Activated naive CD4-positive, alpha-beta T cell treated with anti-CD3 and anti-CD28 coated beads, Interleukin-2, amount 50 U/mL, for 16 hours (primary cell): Measurements from ENCODE around the gene KCND1.
A peak's percentile ranks its signal among the peaks of the same experiment; 100 is the strongest.
"Not testable (repeated sequence)": the region's sequence is repeated elsewhere in the genome, so short reads cannot be mapped to it uniquely, and the experiment has no call there.

Experiments used
- DNase-seq: peaks from one replicate; pipeline ENCODE4 v3.0.0-alpha.2; 2020

KCND1 gene

GRCh38 chrX:48971249-48972219 lies at the start of gene KCND1:
Gene KCND1, minus strand, starts transcription at chrX:48971844. Its CDS starts 1,573 bp downstream, at chrX:48970271.
- DNase-seq, result peak; percentile 11

DNA sequence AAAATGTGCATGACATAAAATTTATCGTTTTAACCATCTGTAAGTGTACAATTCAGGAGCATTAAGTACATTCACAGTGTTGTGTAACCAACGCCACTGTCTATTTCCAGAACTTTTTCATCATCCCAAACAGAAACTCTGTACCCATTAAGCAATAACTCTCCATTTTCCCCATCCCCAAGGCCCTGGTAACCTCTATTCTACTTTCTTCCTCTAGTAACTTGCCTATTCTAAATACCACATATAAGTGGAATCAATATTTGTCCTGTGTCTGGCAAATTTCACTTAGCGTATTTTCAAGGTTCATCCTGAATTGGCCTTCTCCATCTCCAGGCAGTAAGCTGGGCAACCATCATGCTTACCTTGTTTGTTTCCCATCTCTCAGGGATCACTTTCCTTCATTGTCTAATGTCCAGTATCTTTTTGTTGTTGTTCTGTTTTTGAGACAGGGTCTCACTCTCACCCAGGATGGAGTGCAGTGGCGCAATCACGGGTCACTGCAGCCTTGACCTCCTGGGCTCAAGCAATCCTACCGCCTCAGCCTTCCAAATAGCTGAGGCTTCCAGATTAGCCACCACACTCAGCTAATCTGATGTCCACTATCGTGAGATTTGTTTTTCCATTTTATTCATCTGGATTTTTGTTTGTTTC lies 48.1 kb upstream of the KCND1 start:
- no peak for DNase-seq

DNA sequence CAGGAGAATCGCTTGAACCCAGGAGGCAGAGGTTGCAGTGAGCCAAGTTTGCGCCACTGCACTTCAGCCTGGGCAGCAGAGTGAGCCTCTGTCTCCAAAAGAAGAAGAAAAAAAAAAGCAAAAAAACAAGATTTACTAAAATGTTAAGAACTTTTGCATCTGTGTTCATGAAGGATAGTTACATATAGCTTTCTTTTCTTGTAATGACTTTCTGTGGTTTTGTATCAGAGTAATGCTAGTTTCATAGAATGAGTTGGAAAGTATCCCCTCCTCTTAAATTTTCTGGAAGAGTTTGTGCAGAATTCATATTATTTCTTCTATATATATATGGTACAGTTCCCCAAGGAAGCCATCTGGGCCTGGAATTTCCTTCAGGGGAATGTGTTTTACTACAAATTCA lies 47.4 kb upstream of the KCND1 start:
- DNase-seq, result no peak

DNA sequence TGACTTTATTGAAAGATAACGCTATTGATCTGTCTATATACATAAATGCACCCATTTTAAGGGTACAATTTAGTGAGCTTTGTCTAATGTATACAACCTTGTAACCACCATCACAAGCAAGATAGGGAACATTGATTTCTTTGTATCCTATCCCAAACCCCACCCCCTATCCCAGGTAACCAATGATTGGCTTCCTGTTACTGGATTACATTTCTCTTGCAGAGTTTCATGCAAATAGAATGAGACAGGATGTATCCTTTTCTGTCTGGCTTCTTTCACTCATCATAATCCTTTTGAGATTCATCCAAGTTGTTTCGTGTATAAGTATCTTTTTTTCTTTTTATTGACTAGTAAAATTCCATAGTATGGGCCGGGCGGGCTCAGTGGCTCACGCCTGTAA lies 32.1 kb upstream of the KCND1 start:
- DNase-seq, result no peak

- peak; percentile 74 for DNase-seq
Observed at GRCh38 chrX:49002091-49002935, 30.7 kb upstream of the KCND1 start, which contains the start of gene GRIPAP1. Gene GRIPAP1, minus strand, starts transcription at chrX:49002264. Its CDS starts 35 bp downstream, at chrX:49002229.

DNA sequence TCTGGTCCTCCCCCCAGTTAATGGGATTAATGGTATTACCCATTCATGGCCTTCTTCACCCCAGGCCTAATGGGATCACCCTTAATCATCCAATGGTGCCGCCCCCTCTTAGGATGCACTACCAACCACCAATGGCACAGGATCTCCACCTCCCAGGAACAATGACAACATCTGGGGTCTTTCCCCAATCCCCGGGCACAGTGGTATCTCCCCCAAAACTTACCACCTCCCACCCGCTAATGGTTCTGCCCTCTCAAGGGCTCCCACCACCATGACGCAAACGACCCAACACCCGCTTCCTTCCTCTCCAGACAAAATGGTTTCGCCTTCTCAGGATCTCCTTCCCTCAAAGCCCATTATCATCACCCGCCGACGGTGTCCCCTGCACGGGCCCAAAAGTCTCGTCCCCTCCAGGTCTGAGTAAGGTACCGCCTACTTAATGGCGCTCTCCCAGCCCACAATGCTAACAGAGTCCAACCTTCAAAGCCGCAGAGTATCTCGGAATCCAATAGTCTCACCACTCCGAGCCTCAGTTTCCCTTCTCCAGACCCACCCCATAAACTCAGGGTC lies 30.0 kb upstream of the KCND1 start:
- DNase-seq, result peak; percentile 31

- no peak for DNase-seq
Observed at GRCh38 chrX:49000636-49001035, 29.0 kb upstream of the KCND1 start.

DNA sequence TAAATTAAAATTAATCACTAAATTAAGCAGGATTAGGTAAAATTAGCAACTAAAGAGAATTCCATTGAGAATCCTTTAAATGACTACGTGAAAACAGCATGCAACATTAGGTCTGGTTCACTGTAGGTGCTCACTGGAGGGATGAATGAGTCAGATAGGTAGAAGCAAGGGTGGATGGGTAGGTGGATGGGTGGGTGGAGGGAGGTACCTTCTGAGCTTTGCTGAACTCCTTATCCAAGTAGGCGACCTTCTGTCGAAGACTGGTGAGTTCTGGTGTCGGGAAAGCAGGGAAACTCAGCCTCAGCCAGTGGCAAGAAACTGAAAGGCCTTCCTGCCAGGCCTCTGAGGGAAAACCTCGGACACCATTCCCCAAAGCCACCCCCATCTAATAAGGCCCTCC lies 27.4 kb upstream of the KCND1 start:
- DNase-seq, result peak; percentile 13

GRCh38 chrX:48998391-48998790 lies 26.7 kb upstream of the KCND1 start:
- no peak for DNase-seq

DNA sequence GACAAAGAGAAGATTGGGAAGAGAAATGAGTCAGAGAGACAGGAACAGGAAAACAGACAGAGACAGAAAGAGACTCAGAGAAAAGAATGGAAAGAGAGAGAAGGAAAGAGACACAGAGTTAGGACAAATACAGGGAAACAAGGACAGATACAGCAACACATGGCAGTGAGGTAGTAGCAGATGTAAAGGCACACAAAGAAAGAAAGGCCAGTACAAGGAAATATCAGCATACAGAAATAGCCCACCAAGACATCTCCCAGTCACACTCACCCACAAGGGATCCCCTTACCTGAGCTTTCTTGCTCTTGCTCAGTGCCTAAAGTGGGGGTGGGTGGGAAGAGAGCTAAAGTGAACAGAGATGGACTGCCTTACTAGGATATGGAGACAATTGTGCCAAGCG lies 26.2 kb upstream of the KCND1 start:
- DNase-seq, result no peak

GRCh38 chrX:48997455-48997854 lies 25.8 kb upstream of the KCND1 start:
- DNase-seq, result no peak

DNA sequence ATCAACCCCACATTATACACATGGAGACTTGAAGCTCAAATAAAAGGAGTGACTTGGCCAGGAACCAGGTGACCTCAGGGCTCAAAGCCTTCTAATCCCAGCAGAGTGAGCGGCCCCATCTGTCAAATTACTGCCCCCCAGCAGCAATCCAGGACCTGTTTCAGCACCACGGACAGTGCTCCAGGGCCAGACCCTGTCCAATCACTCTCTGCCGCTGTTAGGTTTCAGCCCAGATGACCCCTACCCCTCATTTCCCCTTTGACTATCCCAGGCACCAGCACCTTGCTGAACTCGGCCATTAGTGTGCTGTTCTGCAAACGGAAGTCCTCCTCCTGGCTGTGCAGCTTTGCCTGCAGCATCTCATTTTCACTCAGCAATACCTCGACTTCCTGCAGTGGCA lies 25.3 kb upstream of the KCND1 start:
- DNase-seq, result no peak

GRCh38 chrX:48992341-48992740 lies 20.7 kb upstream of the KCND1 start:
- no peak for DNase-seq

DNA sequence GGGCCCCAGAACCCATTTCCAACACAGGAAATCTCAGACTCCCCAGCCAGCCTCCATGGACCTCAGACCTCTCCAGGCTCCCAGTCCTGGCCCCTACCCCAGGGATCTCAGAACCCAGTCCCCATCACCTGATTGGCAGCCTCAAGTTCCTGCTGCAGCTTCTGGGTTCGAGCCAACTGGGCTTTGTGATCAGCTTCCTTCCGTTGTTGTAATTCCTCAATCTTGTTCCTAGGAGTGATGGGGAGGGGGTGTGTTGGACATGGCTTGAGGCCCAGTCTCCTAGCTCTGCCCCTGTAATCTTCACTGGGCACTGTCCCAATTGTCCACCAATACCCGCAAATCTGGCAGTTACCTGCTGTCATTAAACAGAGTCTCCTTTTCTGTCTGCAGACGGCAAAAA lies 17.8 kb upstream of the KCND1 start:
- DNase-seq, result no peak

DNA sequence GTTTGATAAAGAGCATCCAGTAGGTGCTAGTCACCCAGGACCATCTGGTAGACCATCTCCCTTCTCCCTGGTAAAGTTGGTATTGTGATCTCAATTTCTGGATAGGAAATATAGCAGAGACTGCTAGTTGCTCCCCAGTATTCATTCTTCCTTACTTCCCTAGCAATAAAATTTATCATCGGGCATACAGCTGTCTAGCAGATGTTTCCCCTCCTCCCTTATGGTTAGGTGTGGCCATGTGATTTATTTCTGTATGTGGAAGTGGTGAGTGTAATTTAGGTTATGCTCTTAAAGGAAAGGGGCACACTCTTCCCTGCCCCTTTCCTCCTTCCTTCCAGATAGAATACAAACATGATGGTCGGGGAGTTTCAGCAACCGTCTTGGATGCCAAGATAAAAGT lies 12.3 kb upstream of the KCND1 start:
- no peak for DNase-seq

- DNase-seq, result no peak
Observed at GRCh38 chrX:48983081-48983480, 11.4 kb upstream of the KCND1 start.

- no peak for DNase-seq
Observed at GRCh38 chrX:48981178-48981577, 9.5 kb upstream of the KCND1 start.

- not testable (repeated sequence) for DNase-seq
Observed at GRCh38 chrX:48980341-48980740, 8.7 kb upstream of the KCND1 start.

DNA sequence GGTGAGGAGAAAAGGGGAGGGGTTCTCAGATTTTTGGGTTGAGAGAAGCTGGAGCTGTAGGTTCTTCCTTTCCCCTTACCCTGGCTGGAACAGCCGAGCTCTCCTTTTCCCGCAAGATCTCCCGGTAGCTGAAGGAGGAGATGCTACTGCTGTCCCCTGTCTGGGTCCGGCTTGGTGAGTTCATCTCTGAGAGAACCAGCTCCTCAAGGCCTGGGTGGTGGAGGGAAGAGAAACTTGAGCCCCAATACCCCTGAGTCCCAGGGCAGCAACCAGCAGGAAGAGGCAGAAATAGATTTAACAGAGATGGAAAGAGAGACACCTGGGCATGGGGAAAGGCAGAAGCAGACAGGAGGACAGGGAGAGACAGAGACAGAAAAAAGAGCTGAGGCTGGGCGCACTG lies 6.6 kb upstream of the KCND1 start:
- DNase-seq, result no peak

GRCh38 chrX:48976086-48976485 lies 4.4 kb upstream of the KCND1 start:
- DNase-seq, result no peak

GRCh38 chrX:48975541-48975940 lies 3.9 kb upstream of the KCND1 start:
- no peak for DNase-seq

GRCh38 chrX:48975041-48975440 lies 3.4 kb upstream of the KCND1 start:
- DNase-seq, result no peak

GRCh38 chrX:48974574-48974973 lies 2.9 kb upstream of the KCND1 start:
- no peak for DNase-seq
